Stimulated activated naive CD8-positive, alpha-beta T cell treated with anti-CD3 and anti-CD28 coated beads, Interleukin-15, Interleukin-2, amounts not matched to agents 100 ng/mL and 50 ng/mL, for 24 hours (primary cell): ENCODE data around the gene ABHD14A.
"Not testable (repeated sequence)": the region's sequence is repeated elsewhere in the genome, so short reads cannot be mapped to it uniquely, and the experiment has no call there.

ENCODE experiments used
- H3K27ac Mint-ChIP-seq: one replicate; pipeline ENCODE4 v1.8.0; 2021; ENCODE audit warnings: mild to moderate bottlenecking, mixed read lengths
- H3K27me3 Mint-ChIP-seq: one replicate; pipeline ENCODE4 v1.8.0; 2021; ENCODE audit warnings: mixed read lengths
- H3K36me3 Mint-ChIP-seq: one replicate; pipeline ENCODE4 v1.8.0; 2021; ENCODE audit warnings: low read depth, mixed read lengths
- H3K4me1 Mint-ChIP-seq: one replicate; pipeline ENCODE4 v1.8.0; 2021; ENCODE audit warnings: low read depth, mixed read lengths
- H3K4me3 Mint-ChIP-seq: one replicate; pipeline ENCODE4 v1.8.0; 2021; ENCODE audit warnings: mild to moderate bottlenecking, mixed read lengths
- H3K9me3 Mint-ChIP-seq: one replicate; pipeline ENCODE4 v1.8.0; 2021; ENCODE audit warnings: mixed read lengths

Gene ABHD14A

DNA sequence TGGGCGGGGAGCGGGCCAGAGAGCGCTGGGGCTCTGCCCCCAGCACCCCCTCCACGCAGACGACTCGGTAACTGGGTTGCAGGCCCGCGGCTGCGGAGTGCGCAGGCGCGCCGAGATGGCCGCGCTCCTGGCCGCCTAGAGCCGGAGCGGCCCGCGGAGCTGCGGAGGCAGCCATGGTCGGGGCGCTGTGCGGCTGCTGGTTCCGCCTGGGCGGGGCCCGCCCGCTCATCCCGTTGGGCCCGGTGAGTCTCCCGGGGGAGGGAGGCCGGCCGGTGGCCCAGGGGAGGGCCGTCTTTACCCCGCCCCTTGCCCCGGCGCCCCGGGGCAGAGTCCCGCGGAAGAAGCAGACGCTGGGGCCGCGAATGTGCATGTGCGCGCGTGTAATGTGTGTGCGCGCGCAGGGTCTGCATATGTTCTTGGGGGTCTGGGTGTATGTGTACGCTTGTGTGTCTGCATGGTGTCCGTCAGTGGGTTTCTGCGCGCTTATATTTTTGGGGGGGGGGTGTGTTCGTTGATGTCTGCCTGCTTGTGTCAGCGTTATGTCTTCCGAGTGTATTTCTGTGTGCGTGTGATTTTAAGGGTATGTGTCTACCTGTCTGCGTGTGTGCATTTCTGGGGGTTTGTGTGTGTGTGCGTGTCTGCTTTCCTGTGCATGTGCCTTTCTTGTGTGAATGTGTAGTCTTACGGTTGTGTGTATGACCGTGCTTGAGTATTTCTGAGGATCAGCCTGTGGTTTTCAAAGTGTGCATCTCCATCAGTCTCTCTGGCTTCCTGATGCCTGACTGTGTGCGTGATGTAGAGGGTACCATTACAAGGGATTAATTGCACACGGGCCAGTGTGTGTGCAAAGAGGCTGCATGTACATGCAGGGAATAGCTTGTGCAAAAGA is at the start of gene ABHD14A:
Gene ABHD14A, plus strand, starts transcription at position 102 of the 889 bp plus-strand sequence. Its CDS starts 72 bp downstream, at position 174.
- peaks cover 45% of the 10 kb centered on the region for H3K4me1 Mint-ChIP-seq
- H3K4me3 Mint-ChIP-seq: peak within 1 kb of the TSS; percentile 98
- peak within 1 kb of the TSS; percentile 98 for H3K27ac Mint-ChIP-seq
- no peaks in the 10 kb centered on the region for H3K9me3 Mint-ChIP-seq
- no peaks in the 10 kb centered on the region for H3K27me3 Mint-ChIP-seq
- no peaks in the 10 kb centered on the region for H3K36me3 Mint-ChIP-seq

DNA sequence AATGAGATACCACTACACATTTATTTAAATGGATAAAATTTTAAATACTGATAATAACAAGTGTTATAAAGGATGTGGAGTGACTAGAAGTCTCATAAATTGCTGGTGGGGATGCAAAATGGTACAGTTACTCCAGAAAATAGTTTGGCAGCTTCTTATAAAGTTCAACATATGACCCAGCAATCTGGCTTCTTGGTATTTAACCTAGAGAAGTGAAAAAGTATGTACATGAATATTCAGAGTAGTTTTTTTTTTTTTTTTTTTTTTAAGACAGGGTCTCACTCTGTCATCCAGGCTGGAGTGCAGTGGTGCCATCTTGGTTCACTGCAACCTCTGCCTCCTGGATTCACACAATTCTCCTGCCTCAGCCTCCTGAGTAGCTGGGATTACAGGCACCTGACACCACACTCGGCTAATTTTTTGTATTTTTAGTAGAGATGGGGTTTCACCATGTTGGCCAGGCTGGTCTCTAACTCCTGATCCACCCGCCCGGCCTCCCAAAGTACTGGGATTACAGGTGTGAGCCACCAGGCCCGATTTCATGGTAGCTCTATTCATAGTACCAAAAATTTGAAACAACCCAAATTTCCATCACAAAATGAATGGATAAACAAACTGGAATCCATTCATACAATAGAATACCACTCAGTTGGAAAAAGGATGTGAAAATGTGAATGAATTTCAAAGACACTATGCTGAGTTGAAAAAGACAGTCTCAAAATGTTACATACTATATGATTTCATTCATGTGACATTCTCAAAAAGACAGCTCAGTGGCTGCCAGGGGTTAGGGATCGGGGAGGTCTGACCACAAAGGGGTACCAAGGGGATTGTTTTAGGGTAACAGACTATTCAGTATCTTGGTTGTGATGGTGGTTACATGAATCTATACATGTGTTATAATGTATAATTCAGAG is 47.5 kb upstream of the ABHD14A start:
- Mint-ChIP-seq H3K4me3 (no peak overlapping the region), H3K27me3 (no peaks in the 10 kb centered on the region), H3K4me1 (no peaks in the 10 kb centered on the region), H3K9me3 (no peaks in the 10 kb centered on the region), H3K36me3 (peaks cover 9% of the 10 kb centered on the region), H3K27ac (no peak overlapping the region)

DNA sequence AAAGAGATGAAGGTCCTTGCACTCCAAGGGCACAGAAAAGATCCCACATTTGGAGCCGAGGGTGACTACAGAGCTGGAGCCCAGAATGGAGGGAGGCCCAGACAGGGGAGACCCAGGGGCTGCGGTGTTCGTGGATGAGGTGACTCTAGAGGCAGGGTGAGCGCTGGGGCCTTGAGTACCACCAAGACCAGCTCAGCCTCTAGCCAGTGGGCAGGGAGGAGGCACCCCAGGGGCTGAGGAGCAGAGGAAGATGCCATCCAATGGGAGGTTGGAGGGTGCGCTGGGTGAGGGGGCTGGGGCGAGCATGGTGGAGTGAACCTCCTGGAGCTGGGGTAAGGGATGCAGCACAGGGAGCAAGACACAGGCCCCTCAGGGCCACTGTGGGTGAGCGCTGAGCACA is 46.4 kb upstream of the ABHD14A start:
- Mint-ChIP-seq H3K27ac (no peak overlapping the region), H3K36me3 (peaks cover 10% of the 10 kb centered on the region), H3K27me3 (no peaks in the 10 kb centered on the region), H3K4me3 (no peak overlapping the region), H3K9me3 (no peaks in the 10 kb centered on the region), H3K4me1 (no peaks in the 10 kb centered on the region)

DNA sequence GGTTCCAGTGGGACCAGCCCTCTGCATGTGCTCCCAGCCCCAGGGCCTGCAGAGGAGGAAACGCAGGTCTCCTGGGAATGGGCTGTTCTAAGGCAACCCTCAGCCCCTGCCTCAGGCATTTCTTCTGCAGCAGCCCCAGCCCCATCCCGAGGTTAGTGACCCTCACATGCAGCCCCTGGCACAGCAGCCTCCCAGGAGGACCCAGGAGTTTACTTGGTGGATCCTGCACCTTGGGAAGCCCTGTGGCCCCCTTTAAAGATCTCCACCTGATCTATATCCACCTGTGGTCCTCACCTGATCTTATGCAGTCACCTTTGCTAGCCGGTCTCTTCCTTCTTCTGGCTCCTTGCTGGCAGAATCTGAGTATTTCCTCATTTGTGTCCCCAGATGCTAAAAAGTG is 45.9 kb upstream of the ABHD14A start:
- H3K4me1 Mint-ChIP-seq, H3K27me3 Mint-ChIP-seq, H3K9me3 Mint-ChIP-seq, H3K4me3 Mint-ChIP-seq, H3K27ac Mint-ChIP-seq: not testable (repeated sequence)
- H3K36me3 Mint-ChIP-seq: peaks cover 16% of the 10 kb centered on the region

DNA sequence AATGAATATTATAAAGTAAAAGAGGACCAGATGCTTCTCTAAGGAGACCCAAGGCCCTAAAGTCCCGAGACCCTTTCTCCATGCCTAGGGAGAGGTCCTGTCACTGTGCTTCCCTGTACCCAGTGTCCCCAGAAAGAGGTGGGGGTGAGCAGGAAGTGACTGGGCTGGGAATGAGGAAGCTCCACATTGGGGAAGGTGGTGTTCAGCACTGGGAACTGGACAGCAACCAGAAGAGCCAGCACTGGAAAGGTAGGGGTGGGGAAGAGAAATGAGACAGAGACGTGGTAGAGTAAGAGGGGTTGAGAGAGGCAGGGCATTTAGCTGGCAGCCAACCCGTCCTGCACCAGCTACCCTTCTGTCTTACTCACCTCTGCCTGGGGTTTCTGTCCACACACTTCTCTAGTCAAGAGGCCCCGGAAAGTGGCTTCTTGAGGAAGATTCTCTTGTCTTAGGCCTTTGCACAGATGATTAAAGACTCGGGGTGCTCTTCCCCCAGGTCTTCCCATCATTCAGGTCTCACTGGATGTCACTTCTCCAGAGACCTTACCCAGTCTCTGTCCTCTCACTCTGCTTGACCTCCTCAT is 45.4 kb upstream of the ABHD14A start:
- no peaks in the 10 kb centered on the region for H3K9me3 Mint-ChIP-seq
- peaks cover 20% of the 10 kb centered on the region for H3K36me3 Mint-ChIP-seq
- no peaks in the 10 kb centered on the region for H3K27me3 Mint-ChIP-seq
- H3K27ac Mint-ChIP-seq: no peak overlapping the region
- H3K4me3 Mint-ChIP-seq: no peak overlapping the region
- no peaks in the 10 kb centered on the region for H3K4me1 Mint-ChIP-seq

DNA sequence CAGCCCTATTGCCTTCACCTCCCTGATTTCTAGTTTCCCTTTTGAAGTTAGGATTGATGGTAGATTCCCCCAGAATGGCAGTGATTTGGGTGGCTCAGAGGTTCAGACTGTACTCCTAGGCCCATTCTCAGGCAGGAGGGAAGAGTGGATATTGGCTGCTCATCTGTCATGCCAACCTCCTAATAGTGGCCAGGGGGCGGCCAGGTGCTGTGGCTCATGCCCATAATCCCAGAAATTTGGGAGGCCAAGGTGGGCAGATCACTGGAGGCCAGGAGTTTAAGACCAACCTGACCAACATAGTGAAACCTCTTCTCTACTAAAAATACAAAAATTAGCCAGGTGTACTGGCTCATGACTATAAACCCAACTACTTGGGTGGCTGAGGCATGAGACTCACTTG is 44.4 kb upstream of the ABHD14A start:
- H3K9me3 Mint-ChIP-seq: no peaks in the 10 kb centered on the region
- peaks cover 29% of the 10 kb centered on the region for H3K36me3 Mint-ChIP-seq
- H3K27ac Mint-ChIP-seq: no peak overlapping the region
- no peaks in the 10 kb centered on the region for H3K27me3 Mint-ChIP-seq
- no peaks in the 10 kb centered on the region for H3K4me1 Mint-ChIP-seq
- no peak overlapping the region for H3K4me3 Mint-ChIP-seq

DNA sequence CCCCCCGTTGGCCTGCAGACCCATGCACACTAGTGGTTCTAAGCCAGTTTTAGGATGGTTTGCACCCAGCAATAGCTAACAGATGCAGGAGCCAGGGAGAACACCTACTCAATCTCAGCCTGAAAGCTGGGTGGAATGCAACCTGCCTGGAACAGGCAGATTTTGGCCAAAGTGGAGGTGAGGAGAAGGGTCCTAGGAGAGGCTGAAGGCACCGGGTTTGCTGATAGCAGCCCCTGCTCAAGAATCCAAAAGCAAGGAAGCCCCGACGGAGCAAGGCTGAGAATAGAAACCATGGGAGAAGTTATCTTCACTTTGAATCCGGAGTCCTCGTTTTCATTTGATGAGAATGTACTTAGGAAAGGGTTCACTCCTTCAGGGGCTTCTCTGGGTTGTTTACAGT is 43.1 kb upstream of the ABHD14A start:
- H3K36me3 Mint-ChIP-seq: peaks cover 41% of the 10 kb centered on the region
- no peaks in the 10 kb centered on the region for H3K9me3 Mint-ChIP-seq
- no peaks in the 10 kb centered on the region for H3K4me1 Mint-ChIP-seq
- H3K4me3 Mint-ChIP-seq: no peak overlapping the region
- H3K27me3 Mint-ChIP-seq: no peaks in the 10 kb centered on the region
- no peak overlapping the region for H3K27ac Mint-ChIP-seq

DNA sequence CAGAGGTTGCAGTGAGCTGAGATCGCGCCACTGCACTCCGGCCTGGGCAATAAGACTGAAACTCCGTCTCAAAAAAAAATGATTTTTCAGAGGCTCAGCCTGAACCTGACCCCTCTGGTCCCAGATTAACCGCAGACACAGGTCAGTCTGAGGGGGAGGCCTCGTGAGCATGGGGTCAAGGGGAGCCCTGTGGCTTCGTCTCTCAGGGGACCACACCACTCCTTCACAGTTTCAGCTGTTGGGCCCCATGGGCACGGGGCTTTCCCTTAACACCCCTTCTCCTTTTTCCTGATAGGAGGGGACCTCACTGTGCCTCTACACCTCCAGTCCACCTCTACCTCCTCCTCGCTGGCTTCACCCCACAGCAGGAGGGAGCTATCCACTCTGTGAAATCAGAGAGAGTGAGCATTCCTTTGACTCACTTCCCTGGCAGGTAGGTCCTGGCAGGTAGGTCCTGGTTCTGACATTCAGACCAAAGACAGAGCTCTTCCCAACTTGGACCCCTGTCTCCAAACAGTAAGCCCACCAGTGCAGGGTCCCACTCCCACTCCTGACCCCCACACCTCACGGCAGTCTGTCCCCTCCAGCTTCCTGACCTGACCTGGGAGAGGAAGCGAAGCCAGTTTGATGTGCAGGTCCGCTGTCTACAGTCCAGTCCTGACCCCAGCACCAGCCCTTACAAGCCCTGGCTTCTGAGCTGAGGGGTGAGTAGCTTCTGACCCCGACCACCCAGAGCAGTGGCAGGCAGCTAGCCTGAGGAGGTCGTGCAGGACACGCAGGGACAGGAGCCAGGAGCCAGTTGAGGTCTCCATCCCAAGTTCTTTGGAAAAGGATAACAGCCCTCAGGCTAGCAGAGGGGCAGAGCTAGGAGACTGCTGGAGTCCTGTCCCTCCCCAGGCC is 42.1 kb upstream of the ABHD14A start:
- Mint-ChIP-seq H3K4me1 (no peaks in the 10 kb centered on the region), H3K27me3 (no peaks in the 10 kb centered on the region), H3K27ac (no peak overlapping the region), H3K36me3 (peaks cover 49% of the 10 kb centered on the region), H3K9me3 (no peaks in the 10 kb centered on the region), H3K4me3 (no peak overlapping the region)

DNA sequence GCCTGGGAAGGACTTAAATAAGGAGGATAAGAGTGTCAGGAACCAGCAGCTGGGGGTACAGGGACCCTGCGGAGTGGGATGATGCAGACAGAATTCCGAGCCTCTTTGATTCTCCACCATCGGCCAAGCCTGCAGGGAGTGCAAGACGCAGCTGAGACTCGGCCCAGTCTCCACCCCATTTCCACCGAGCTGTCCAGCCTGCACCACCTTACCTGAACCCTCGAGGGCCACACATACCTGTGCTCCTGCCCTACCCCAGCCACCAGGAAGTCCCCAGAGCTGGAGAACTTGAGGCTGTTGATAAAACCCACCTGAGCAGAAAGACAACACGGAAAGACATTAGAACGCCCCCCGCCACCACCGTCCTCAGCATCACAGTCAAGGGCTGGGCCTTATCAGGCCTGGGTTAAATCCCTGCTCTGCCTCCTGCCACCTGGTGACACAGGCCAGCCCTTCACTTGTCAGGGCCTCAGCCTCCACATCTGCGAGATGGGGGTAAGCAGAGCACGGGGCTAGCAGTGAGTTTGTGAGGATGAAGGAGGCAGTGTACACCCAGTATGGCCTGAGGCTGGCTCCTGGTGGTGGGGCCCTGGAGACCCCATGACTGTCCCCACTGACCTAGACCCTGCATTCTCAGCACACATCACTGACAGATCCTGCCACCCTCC is 41.3 kb upstream of the ABHD14A start:
- Mint-ChIP-seq H3K27me3 (no peaks in the 10 kb centered on the region), H3K4me1 (peaks cover 4% of the 10 kb centered on the region), H3K4me3 (no peak overlapping the region), H3K27ac (no peak overlapping the region), H3K9me3 (no peaks in the 10 kb centered on the region), H3K36me3 (peaks cover 57% of the 10 kb centered on the region)

DNA sequence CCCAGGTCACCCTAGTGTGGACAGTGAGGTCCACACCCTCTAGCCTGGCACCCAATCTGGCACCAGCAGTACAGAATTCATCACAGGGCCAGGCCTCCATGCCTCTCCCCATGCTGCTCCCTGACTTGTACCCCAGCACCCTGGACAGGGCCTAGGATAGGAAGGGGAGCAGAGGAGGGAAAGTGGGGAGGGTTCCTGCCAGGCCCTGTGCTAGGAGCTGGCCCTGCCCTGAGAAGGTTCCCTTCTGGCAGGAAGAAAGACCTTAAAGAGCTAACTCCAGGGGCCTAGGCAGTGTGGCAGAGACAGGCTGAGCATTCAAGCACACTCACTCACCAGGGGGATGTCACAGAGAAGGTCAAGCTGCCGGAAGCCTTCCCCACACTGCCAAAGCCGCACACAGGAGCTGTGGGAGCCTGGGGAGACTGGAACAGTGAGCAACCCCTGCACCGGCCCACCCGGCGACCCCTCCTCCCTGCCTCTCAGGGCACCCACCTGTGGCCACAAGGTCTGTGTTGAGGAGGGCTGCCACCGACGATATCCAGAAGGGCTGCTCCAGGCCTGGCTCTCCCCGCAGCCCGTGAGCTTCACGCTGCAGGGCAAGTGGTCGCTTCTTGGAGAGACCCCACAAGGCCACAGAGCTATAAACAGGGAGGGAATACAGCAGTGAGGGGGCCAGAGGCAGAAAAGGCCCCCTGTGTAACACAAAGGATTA is 40.6 kb upstream of the ABHD14A start:
- Mint-ChIP-seq H3K4me3 (no peak overlapping the region), H3K27me3 (no peaks in the 10 kb centered on the region), H3K9me3 (no peaks in the 10 kb centered on the region), H3K27ac (no peak overlapping the region), H3K4me1 (peaks cover 11% of the 10 kb centered on the region), H3K36me3 (peaks cover 60% of the 10 kb centered on the region)

DNA sequence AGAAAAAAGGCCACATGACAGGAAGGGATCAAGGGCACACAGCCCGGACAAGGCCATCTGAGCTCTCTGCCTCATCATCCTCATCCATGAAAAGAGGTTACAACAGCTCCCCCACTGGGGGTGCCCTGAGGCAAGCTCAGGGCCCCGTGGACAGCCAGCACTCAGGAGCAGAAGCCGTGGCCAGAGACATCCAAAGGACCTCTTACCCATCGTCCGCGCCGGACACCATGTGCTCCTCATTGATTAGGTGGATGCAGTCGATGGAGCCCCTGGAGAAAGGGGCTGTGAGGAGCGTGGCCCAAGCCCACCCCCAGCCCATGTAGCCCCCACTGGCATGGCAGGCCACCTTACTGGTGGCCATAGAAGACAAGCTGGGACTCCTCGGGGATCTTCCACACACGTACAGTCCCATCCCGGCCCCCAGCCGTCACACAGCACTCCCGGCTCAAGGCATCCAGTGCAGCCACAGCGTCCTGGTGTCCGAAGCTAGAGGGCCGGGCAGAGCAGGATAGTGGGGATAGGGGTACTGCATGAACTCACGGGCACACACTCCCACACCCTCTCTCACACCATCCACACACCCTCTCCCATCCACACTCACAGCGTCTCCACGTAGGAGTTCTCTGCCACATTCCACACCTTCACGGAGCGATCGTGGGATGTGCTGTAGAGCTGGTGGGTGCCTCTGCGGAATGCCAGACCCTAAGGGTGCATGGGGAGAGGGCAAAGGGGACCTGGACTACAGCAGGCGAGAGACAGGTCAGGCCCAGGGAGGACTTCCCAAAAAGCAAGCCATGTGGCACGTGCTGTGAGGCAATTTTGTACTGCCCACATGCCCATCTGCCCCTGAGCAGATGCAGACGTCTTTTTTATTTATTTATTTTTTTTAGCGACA is 39.6 kb upstream of the ABHD14A start:
- Mint-ChIP-seq H3K4me3 (no peak overlapping the region), H3K27ac (no peak overlapping the region), H3K4me1 (peaks cover 20% of the 10 kb centered on the region), H3K36me3 (peaks cover 63% of the 10 kb centered on the region), H3K27me3 (no peaks in the 10 kb centered on the region), H3K9me3 (no peaks in the 10 kb centered on the region)

DNA sequence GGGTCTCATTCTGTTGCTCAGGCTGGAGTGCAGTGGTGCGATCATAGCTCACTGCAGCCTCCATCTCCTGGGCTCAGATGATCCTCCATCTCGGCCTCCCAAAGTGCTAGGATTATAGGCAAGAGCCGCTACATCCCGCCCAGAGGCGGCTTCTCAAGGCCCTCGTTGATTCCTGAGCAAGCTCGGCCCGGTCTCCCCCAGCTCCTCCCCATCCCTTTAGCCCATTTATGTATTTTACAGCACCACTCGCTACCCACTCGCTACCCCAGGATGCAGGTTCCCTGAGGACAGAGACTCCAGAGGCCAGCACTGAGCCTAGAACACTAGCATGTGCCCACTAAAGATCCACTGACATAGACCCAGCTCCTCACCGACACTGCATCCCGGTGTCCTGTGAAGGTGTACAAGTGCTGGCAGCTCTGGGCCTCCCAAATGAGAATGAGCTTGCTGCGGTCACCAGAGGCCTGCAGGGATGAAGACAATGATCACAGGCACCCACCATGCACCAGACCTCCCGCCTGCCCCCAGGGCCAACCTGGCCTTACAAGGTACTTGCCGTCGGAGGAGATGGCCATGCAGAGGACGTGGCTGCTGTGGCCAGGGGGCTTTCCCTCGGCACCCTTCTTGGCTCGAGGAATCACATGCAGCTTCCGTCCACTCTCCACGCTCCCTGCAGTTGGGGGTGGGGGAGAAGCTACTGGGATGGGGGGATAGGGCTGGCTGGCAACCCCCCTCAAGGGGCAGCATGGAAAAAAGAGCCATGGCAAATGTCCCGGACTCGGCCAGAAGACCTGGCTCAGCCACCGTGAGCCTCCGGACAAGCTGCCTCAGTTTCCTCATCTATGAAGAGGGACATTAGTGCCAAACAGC is 38.7 kb upstream of the ABHD14A start:
- peaks cover 72% of the 10 kb centered on the region for H3K36me3 Mint-ChIP-seq
- H3K4me1 Mint-ChIP-seq: peaks cover 29% of the 10 kb centered on the region
- no peaks in the 10 kb centered on the region for H3K27me3 Mint-ChIP-seq
- no peak overlapping the region for H3K4me3 Mint-ChIP-seq
- no peak overlapping the region for H3K27ac Mint-ChIP-seq
- H3K9me3 Mint-ChIP-seq: no peaks in the 10 kb centered on the region
